ENCODE results near the gene NABP2. TPM values are rescaled to one million over a fixed set of nuclear protein-coding genes. Genes with fewer than 3 reads are reported as not detected.

Gene NABP2
- total RNA-seq, 1 experiment from 2014 or later: 49.0 TPM

GRCh38 chr12:56216461-56216860 lies 7.7 kb upstream of the NABP2 start:
- H3K4me2 ChIP-seq (ENCODE audit: insufficient read depth, insufficient read length, low read length): no peak overlapping the region
- H2BK5ac ChIP-seq (ENCODE audit: insufficient read length, low read length): no peak overlapping the region
- peaks cover 3% of the 10 kb centered on the region for H3K79me1 ChIP-seq (ENCODE audit: insufficient read depth, low read depth, low read length, poor library complexity, severe bottlenecking)
- H2AK5ac ChIP-seq (ENCODE audit: insufficient read length, low read length): no peak overlapping the region
- peak overlapping the region; percentile 40 to 85 (median 50); a peak in 3 of 7 replicates for H3K27ac Mint-ChIP-seq
- no peak overlapping the region for H2BK12ac ChIP-seq (ENCODE audit: insufficient read length, low read depth, low read length)
- no peak overlapping the region for H4K5ac ChIP-seq (ENCODE audit: insufficient read length, low read depth, low read length)
- peaks cover 7 to 9% of the 10 kb centered on the region in 2 experiments for H3K4me1 Mint-ChIP-seq
- H4K8ac ChIP-seq (replicated peaks; ENCODE audit: insufficient read length, low read depth, low read length): no peak overlapping the region
- no peak overlapping the region for H3K4ac ChIP-seq (ENCODE audit: low read depth, low read length)
- TF ChIP-seq, protein P1, sequence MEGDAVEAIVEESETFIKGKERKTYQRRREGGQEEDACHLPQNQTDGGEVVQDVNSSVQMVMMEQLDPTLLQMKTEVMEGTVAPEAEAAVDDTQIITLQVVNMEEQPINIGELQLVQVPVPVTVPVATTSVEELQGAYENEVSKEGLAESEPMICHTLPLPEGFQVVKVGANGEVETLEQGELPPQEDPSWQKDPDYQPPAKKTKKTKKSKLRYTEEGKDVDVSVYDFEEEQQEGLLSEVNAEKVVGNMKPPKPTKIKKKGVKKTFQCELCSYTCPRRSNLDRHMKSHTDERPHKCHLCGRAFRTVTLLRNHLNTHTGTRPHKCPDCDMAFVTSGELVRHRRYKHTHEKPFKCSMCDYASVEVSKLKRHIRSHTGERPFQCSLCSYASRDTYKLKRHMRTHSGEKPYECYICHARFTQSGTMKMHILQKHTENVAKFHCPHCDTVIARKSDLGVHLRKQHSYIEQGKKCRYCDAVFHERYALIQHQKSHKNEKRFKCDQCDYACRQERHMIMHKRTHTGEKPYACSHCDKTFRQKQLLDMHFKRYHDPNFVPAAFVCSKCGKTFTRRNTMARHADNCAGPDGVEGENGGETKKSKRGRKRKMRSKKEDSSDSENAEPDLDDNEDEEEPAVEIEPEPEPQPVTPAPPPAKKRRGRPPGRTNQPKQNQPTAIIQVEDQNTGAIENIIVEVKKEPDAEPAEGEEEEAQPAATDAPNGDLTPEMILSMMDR (conservative IDR thresholded peaks at IDR 0.05): no peak
- H3K23ac ChIP-seq (ENCODE audit: insufficient read length, low read depth, low read length): no peak overlapping the region
- peaks cover 36 to 60% (median 59%) of the 10 kb centered on the region in 3 experiments for H3K36me3 Mint-ChIP-seq (ENCODE audit: insufficient read depth in 1 of 3, low read depth in 3 of 3)
- H3K56ac ChIP-seq (ENCODE audit: insufficient read length, low read depth, low read length): no peak overlapping the region
- H3K9me3 Mint-ChIP-seq: no peaks in the 10 kb centered on the region; a peak in 1 of 5 replicates
- no peak overlapping the region for H3K27ac ChIP-seq (ENCODE audit: insufficient read length, low read depth, low read length)
- no peak overlapping the region for H4K91ac ChIP-seq (ENCODE audit: insufficient read length, low read depth, low read length)
- no CpG with 5 or more reads among the region's 3 CpGs for WGBS (ENCODE audit: extremely low coverage, insufficient read length, low lambda C conversion rate)
- H4K20me1 ChIP-seq (ENCODE audit: control insufficient read depth, insufficient read depth, insufficient read length): no peaks in the 10 kb centered on the region
- no peak overlapping the region for H3K4me3 Mint-ChIP-seq
- no peaks in the 10 kb centered on the region for H3K4me1 ChIP-seq (ENCODE audit: insufficient read depth, low read length)
- H2AFZ ChIP-seq (ENCODE audit: low read length): no peak overlapping the region
- H2BK15ac ChIP-seq (ENCODE audit: low read depth, low read length): no peak overlapping the region
- no peak overlapping the region for H2BK120ac ChIP-seq (ENCODE audit: low read depth, low read length, poor library complexity, severe bottlenecking)
- DNase-seq: no peak
- no peaks in the 10 kb centered on the region for H3K9me3 ChIP-seq (ENCODE audit: control insufficient read depth, low read depth, low read length)
- H3K27me3 ChIP-seq (ENCODE audit: insufficient read depth, low read length): no peaks in the 10 kb centered on the region
- H2BK20ac ChIP-seq (ENCODE audit: low read depth, low read length, poor library complexity, severe bottlenecking): no peak overlapping the region
- no peak overlapping the region for H3K18ac ChIP-seq (ENCODE audit: insufficient read length, low read depth, low read length)
- no peaks in the 10 kb centered on the region; the same call in 1 of the 2 replicates for H3K27me3 Mint-ChIP-seq (ENCODE audit: low read depth)
- H3T11ph ChIP-seq (ENCODE audit: low read length): no peak overlapping the region
- H3K79me2 ChIP-seq (ENCODE audit: insufficient read depth, low read length): no peaks in the 10 kb centered on the region; the same call in 1 of the 2 replicates
- H3K23me2 ChIP-seq (ENCODE audit: insufficient read length, low read depth, low read length, poor library complexity, severe bottlenecking): peaks cover 8% of the 10 kb centered on the region
- no peak overlapping the region for H3K14ac ChIP-seq (ENCODE audit: insufficient read depth, low read length)
- H3K9ac ChIP-seq (ENCODE audit: extremely low read depth, insufficient read length, low read length): no peak overlapping the region
